Stimulated activated CD8-positive, alpha-beta memory T cell treated with anti-CD3 and anti-CD28 coated beads, Interleukin-15, amount 100 ng/mL, for 48 hours (primary cell): Measurements from ENCODE around the gene AMFR.

Experiments
- DNase-seq, 2 donors: peaks; one replicate each; pipeline ENCODE4 v3.0.0-alpha.2; 2020; ENCODE audit warnings: low read depth in 2 of 2

The AMFR gene

GRCh38 chr16:56331399-56331798, 93.9 kb downstream of the AMFR start:
- no peak for DNase-seq

GRCh38 chr16:56330476-56330875, 94.9 kb downstream of the AMFR start:
- DNase-seq, result no peak

GRCh38 chr16:56329887-56330286, 95.5 kb downstream of the AMFR start:
- DNase-seq, result no peak

- no peak for DNase-seq
These were observed 96.9 kb downstream of the AMFR start for GRCh38 chr16:56328276-56329022.

GRCh38 chr16:56327929-56328258, 97.5 kb downstream of the AMFR start:
- DNase-seq, result no peak

GRCh38 chr16:56327071-56327928, 98.0 kb downstream of the AMFR start:
- DNase-seq, result no peak

- DNase-seq, result no peak
These were observed 99.4 kb downstream of the AMFR start for GRCh38 chr16:56325956-56326355.

- DNase-seq, result no peak
These were observed 100.9 kb downstream of the AMFR start for GRCh38 chr16:56324406-56324805.

- no peak for DNase-seq
These were observed 103.8 kb downstream of the AMFR start for GRCh38 chr16:56321571-56321970.

- DNase-seq, result no peak
These were observed 104.4 kb downstream of the AMFR start for GRCh38 chr16:56320811-56321558.

- DNase-seq, result no peak
These were observed 105.3 kb downstream of the AMFR start for GRCh38 chr16:56320056-56320455.

- DNase-seq, result no peak
These were observed 106.0 kb downstream of the AMFR start for GRCh38 chr16:56319376-56319775.

- no peak for DNase-seq
These were observed 106.6 kb downstream of the AMFR start for GRCh38 chr16:56318827-56319140.

- peak; percentile 57 to 58 for DNase-seq
These were observed 107.1 kb downstream of the AMFR start for GRCh38 chr16:56317998-56318826.

GRCh38 chr16:56316545-56316944, 108.8 kb downstream of the AMFR start:
- no peak for DNase-seq

GRCh38 chr16:56315955-56316354, 109.4 kb downstream of the AMFR start:
- no peak for DNase-seq

- DNase-seq, result no peak
These were observed 111.0 kb downstream of the AMFR start for GRCh38 chr16:56314244-56314850.

- no peak for DNase-seq
These were observed 112.8 kb downstream of the AMFR start for GRCh38 chr16:56312556-56312955.

GRCh38 chr16:56312028-56312300, 113.4 kb downstream of the AMFR start:
- DNase-seq, result no peak
